ENCODE measurements around the gene MTX3.

The MTX3 gene

GRCh38 chr5:79934681-79935080, 56.4 kb downstream of the MTX3 start:
- DNase-seq (ENCODE audit: low read depth), result no peak

DNA sequence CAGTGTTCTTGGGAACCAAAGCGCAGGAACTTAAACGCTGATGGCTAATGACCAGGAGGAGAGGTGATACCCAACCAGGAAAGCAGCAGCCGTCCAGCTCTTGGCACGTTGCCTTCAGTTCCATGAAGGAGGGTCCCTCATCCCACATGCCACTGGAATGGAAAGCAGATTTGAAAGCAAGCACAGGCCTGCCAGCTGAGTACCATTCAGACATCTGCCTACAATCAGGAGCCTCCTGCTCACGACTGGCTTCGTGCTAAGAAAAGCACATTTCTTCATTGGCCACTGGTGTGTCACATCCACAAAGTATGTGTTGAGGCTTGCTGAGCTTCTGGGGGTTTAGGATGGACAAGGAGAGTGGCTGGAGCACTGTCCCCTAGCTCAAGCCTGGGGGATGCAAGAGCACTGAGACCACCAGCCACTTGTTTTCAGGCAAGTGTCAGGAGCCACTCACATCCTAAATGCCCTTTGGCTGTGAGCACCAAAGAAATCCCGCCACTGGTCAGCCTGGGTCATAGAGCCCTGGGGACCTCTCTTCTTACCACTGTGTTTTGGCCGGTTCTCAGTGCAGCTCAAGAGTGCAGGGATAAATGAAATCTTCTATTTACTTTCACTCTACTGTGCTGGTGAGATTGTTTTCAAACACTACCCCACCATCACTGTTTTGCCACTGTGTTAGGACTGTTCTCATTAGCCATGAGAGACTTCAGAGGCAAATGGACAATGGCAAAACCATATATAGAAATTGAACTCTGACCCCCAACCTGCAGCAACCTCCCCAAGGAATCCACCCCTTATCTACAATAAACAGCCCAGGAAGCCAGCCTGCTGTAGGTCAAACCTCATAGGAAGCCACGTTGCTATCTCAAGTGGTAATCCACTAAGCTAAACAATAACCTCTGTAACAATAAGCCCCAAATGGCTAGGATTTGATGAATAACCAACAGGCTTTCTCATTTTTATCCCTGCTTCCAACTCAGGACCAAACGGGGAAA, 58.3 kb downstream of the MTX3 start:
- no peak for DNase-seq (ENCODE audit: low read depth)

- DNase-seq (ENCODE audit: low read depth), result no peak
These were observed 59.2 kb downstream of the MTX3 start for GRCh38 chr5:79931866-79932265.

GRCh38 chr5:79931409-79931808, 59.7 kb downstream of the MTX3 start:
- DNase-seq (ENCODE audit: low read depth), result no peak

DNA sequence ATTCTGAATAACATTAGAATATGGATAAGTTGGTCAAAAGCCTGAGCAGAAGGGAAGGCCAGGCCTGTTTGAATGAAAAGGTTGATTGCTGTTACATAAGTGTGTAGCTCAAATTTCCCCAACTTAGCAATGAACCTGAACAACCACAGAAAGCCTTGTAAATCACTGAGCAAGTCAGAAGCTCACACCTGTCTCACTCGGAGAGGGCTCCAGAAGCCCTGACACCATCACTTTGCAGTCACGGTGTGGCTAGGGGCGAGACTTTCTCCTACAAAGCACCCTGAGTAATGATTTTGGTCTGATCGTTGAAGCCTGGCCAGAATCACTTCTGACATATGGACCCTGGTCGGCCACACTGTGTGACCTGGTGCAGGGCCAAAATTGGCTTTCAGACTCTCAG, 62.0 kb downstream of the MTX3 start:
- DNase-seq (ENCODE audit: low read depth), result no peak
